Measurements from ENCODE around the gene UBE3D.

Gene UBE3D

GRCh38 chr6:82863781-82864180 is 201.9 kb downstream of the UBE3D start:
- no peak for TF ChIP-seq CTCF (IDR thresholded peaks at IDR 0.05)

- TF ChIP-seq CTCF (IDR thresholded peaks at IDR 0.05), result no peak
Observed at GRCh38 chr6:82862543-82862942, 203.1 kb downstream of the UBE3D start.

GRCh38 chr6:82861121-82861520 is 204.5 kb downstream of the UBE3D start:
- TF ChIP-seq CTCF (IDR thresholded peaks at IDR 0.05), result no peak

- TF ChIP-seq CTCF (IDR thresholded peaks at IDR 0.05), result no peak
Observed at GRCh38 chr6:82843291-82843885, 222.3 kb downstream of the UBE3D start.

GRCh38 chr6:82842721-82843120 is 222.9 kb downstream of the UBE3D start:
- TF ChIP-seq CTCF (IDR thresholded peaks at IDR 0.05), result no peak
